Coronary artery (tissue), 2 donors: ENCODE results near the gene ANO10.
"Not testable (repeated sequence)": the region's sequence is repeated elsewhere in the genome, so short reads cannot be mapped to it uniquely, and the experiment has no call there.

ENCODE experiments used
- DNase-seq: peaks from one replicate; pipeline ENCODE4 v3.0.0-alpha.2; 2017; ENCODE audit warnings: low spot score
- H3K27ac ChIP-seq, 2 donors: fragments of 200-600 bp; sonication (generic); one replicate each; pipeline ENCODE4 v1.5.1; 2016 to 2019
- H3K4me3 ChIP-seq: fragments of 200-600 bp; sonication (generic); 2 replicates; pipeline ENCODE4 v1.5.1; 2016; ENCODE audit warnings: mild to moderate bottlenecking, moderate library complexity
- CTCF ChIP-seq: fragments of 200-600 bp; sonication (generic); IDR thresholded peaks from one replicate; pipeline ENCODE4 v1.5.1; 2019; ENCODE audit warnings: antibody characterized with exemption

ANO10 gene

GRCh38 chr3:43496740-43497375 lies 125.0 kb downstream of the ANO10 start:
- H3K27ac ChIP-seq: no peak overlapping the region
- no peak overlapping the region for H3K4me3 ChIP-seq
- no peak for DNase-seq
- TF ChIP-seq CTCF: no peak

GRCh38 chr3:43492932-43493331 lies 128.9 kb downstream of the ANO10 start:
- H3K4me3 ChIP-seq, H3K27ac ChIP-seq, DNase-seq: not testable (repeated sequence)

- not testable (repeated sequence) for H3K4me3 ChIP-seq, DNase-seq, H3K27ac ChIP-seq
These were observed 130.0 kb downstream of the ANO10 start for GRCh38 chr3:43491807-43492206.

- DNase-seq: no peak
- H3K27ac ChIP-seq: no peak overlapping the region
- H3K4me3 ChIP-seq: no peak overlapping the region
- TF ChIP-seq CTCF: no peak
These were observed 131.1 kb downstream of the ANO10 start for GRCh38 chr3:43490640-43491185.

GRCh38 chr3:43489930-43490329 lies 131.9 kb downstream of the ANO10 start:
- Histone ChIP-seq H3K27ac (no peak overlapping the region), H3K4me3 (no peak overlapping the region)
- no peak for DNase-seq
- no peak for TF ChIP-seq CTCF

GRCh38 chr3:43485931-43486330 lies 135.9 kb downstream of the ANO10 start:
- no peak for DNase-seq
- TF ChIP-seq CTCF: no peak
- H3K4me3 ChIP-seq: no peak overlapping the region
- H3K27ac ChIP-seq: no peak overlapping the region

GRCh38 chr3:43484926-43485488 lies 136.8 kb downstream of the ANO10 start:
- DNase-seq: no peak
- TF ChIP-seq CTCF: no peak
- Histone ChIP-seq H3K4me3 (no peak overlapping the region), H3K27ac (no peak overlapping the region)

- Histone ChIP-seq H3K27ac (no peak overlapping the region), H3K4me3 (no peak overlapping the region)
- DNase-seq: no peak
- TF ChIP-seq CTCF: no peak
These were observed 140.4 kb downstream of the ANO10 start for GRCh38 chr3:43481375-43481774.

- H3K27ac ChIP-seq, DNase-seq, H3K4me3 ChIP-seq: not testable (repeated sequence)
These were observed 143.0 kb downstream of the ANO10 start for GRCh38 chr3:43478839-43479238.
